Transverse colon (tissue), 4 donors: ENCODE data around the gene RASA4B.
"Not testable (repeated sequence)": the region's sequence is repeated elsewhere in the genome, so short reads cannot be mapped to it uniquely, and the experiment has no call there.

Experiments
- CTCF ChIP-seq, 5 experiments: fragments of 200-600 bp in 3 of 5; fragments of 450-650 bp in 2 of 5; sonication (generic) in 3 of 5; IDR thresholded peaks; 1 replicate in 2 of 5; 2 replicates in 3 of 5; pipeline ENCODE4 v1.5.1; 2016 to 2017; ENCODE audit warnings: antibody characterized with exemption in 5 of 5, inconsistent platforms in 3 of 5, mild to moderate bottlenecking in 2 of 5, moderate library complexity in 1 of 5
- EP300 ChIP-seq: sonication (generic); formaldehyde crosslinking; IDR thresholded peaks from one replicate; pipeline ENCODE4 v1.6.1; 2017; ENCODE audit warnings: antibody characterized with exemption, low read depth
- POLR2A ChIP-seq: fragments of 450-650 bp; IDR thresholded peaks from one replicate; pipeline ENCODE4 v1.6.1; 2016; ENCODE audit warnings: antibody characterized with exemption, mild to moderate bottlenecking, moderate library complexity
- POLR2AphosphoS5 ChIP-seq, 3 donors: sonication (generic); formaldehyde crosslinking; IDR thresholded peaks; one replicate each; pipeline ENCODE4 v1.6.1; 2016; ENCODE audit warnings: antibody characterized with exemption in 3 of 3

- not testable (repeated sequence) for TF ChIP-seq CTCF (IDR thresholded peaks at IDR 0.05); EP300; POLR2A; POLR2AphosphoS5 (IDR thresholded peaks at IDR 0.05)
Measured at GRCh38 chr7:102484317-102484716, 33.3 kb downstream of the RASA4B start.
